SH-SY5Y (cell line): ENCODE data around the gene PKD1L1.

Experiments
- GATA2 ChIP-seq: IDR thresholded peaks from 2 replicates; pipeline ENCODE4 v1.6.1; 2011; ENCODE audit warnings: mild to moderate bottlenecking, low read depth, low read length
- GATA3 ChIP-seq: IDR thresholded peaks from 2 replicates; pipeline ENCODE4 v1.6.1; 2011; ENCODE audit warnings: low read depth, mild to moderate bottlenecking, low read length, moderate library complexity

PKD1L1 gene

GRCh38 chr7:47932016-47932415, 16.2 kb downstream of the PKD1L1 start:
- TF ChIP-seq GATA2, result no peak
- no peak for TF ChIP-seq GATA3

- TF ChIP-seq GATA3 (no peak), GATA2 (no peak)
Observed at GRCh38 chr7:47931005-47932004, 17.0 kb downstream of the PKD1L1 start.

GRCh38 chr7:47924266-47924665, 24.0 kb downstream of the PKD1L1 start:
- no peak for TF ChIP-seq GATA2

- peak; percentile 53; the same call in 1 of the 2 replicates for TF ChIP-seq GATA2
Observed at GRCh38 chr7:47916514-47916913, 31.8 kb downstream of the PKD1L1 start.

- no peak for TF ChIP-seq GATA3
- no peak for TF ChIP-seq GATA2
Observed at GRCh38 chr7:47915616-47915976, 32.7 kb downstream of the PKD1L1 start.

GRCh38 chr7:47914717-47915615, 33.3 kb downstream of the PKD1L1 start:
- no peak for TF ChIP-seq GATA3

GRCh38 chr7:47912332-47912731, 35.9 kb downstream of the PKD1L1 start:
- TF ChIP-seq GATA3 (no peak), GATA2 (no peak)

- TF ChIP-seq GATA3, result no peak
- TF ChIP-seq GATA2, result no peak
Observed at GRCh38 chr7:47908720-47909119, 39.5 kb downstream of the PKD1L1 start.

- TF ChIP-seq GATA2 (no peak), GATA3 (no peak)
Observed at GRCh38 chr7:47907981-47908616, 40.2 kb downstream of the PKD1L1 start.

- TF ChIP-seq GATA3 (no peak), GATA2 (no peak)
Observed at GRCh38 chr7:47906883-47907282, 41.4 kb downstream of the PKD1L1 start.

- TF ChIP-seq GATA2 (no peak), GATA3 (no peak)
Observed at GRCh38 chr7:47905076-47905920, 43.0 kb downstream of the PKD1L1 start.

GRCh38 chr7:47902013-47902412, 46.3 kb downstream of the PKD1L1 start:
- TF ChIP-seq GATA3, result no peak
- no peak for TF ChIP-seq GATA2

GRCh38 chr7:47901542-47901941, 46.7 kb downstream of the PKD1L1 start:
- no peak for TF ChIP-seq GATA3
- no peak for TF ChIP-seq GATA2
